GM19099 (cell line): ENCODE measurements around the gene TMEM187.
A peak's percentile ranks its signal among the peaks of the same experiment; 100 is the strongest.

Source experiments
- POLR2A ChIP-seq: IDR thresholded peaks from 3 replicates; pipeline ENCODE4 v1.6.1; 2011; ENCODE audit warnings: low read depth; ENCODE audit not compliant: insufficient read length; ENCODE audit errors: extremely low read depth

TMEM187 gene

DNA sequence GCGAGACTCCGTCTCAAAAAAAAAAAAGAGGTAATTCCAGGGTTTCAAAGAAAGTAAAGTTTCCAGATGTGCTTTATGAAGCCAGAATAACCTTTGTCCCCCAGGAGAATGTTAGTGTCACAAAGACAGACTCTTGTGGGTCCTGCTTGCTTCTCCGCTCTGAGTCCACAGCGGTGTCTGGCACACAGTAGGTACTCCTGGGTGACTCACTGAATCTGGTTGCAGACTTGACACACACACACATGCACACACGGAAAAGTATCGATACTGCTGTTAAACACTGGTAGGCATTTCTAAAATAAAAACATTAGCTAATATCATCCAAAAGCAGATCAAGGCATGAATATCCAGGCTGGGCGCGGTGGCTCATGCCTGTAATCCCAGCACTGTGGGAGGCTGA, 22.9 kb downstream of the TMEM187 start:
- no peak for TF ChIP-seq POLR2A

GRCh38 chrX:153999359-154000037, 26.9 kb downstream of the TMEM187 start:
- TF ChIP-seq POLR2A: no peak

DNA sequence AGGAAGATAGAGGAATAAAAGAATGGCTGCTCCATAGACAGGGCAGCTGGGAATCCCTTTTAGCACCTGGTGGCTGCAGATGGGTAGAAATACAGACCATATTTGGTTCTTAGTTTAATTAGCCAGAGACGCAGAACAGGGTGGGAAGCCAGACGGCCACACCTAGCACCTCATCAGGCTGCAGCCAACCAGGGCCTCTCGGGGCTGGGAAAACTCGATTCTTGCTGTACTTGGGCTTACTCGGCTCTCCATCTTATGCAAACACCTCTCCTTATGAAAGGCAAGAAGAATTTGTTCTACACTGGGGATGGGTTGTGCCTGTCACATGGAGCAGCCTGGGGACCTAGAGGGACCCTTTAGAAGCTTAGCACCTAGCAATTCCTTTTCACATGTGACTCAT, 27.5 kb downstream of the TMEM187 start:
- TF ChIP-seq POLR2A: no peak

GRCh38 chrX:154002215-154002719, 29.7 kb downstream of the TMEM187 start:
- TF ChIP-seq POLR2A: peak; percentile 60

- no peak for TF ChIP-seq POLR2A
Observed at GRCh38 chrX:154004315-154004714, 31.8 kb downstream of the TMEM187 start.

DNA sequence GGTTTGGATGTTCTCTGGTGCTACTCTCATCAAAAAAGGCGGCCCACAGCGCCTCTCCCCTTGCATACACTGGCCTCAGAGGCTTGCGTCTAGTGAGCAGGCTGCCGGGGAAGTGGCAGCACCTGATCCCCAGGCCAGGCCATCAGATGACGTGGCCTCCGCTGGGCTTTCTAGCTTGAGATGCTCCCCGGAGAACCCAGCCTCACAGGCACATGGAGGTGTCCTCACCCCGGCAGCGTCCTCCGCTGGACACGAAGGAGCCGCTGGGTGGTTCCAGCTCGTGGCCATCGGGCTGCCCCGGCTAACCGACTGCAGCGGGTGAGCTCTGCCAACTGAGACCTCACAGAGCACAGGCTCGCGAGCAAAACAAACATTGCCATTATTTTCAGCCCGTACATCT, 34.4 kb downstream of the TMEM187 start:
- TF ChIP-seq POLR2A: no peak

GRCh38 chrX:154008521-154008920, 36.0 kb downstream of the TMEM187 start:
- no peak for TF ChIP-seq POLR2A

GRCh38 chrX:154010330-154011087, 38.0 kb downstream of the TMEM187 start:
- no peak for TF ChIP-seq POLR2A

GRCh38 chrX:154011376-154012335, 39.1 kb downstream of the TMEM187 start:
- TF ChIP-seq POLR2A: no peak

GRCh38 chrX:154012336-154012991, 39.9 kb downstream of the TMEM187 start:
- TF ChIP-seq POLR2A: no peak

DNA sequence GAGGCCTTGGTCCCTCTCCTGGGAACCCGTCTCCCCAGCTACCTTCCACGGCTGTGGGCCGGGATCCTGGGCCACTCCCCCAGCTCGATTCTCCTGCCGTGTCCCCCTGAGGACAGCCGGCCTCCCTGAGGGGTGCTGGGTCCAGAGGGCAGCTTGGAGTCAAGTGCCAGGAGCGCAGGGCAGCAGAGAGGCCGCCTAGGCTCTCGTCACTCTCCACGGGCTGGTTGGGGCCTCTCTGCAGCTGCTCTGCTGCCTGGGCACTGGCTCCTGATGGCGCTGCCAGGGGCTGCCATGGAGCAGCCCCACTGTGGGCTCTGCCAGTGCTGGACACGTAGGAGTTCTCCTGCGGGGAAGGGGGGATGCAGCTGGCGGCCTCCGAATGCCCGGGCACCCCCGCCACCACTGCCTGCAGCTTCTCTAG, 40.5 kb downstream of the TMEM187 start:
- no peak for TF ChIP-seq POLR2A

- TF ChIP-seq POLR2A: no peak
Observed at GRCh38 chrX:154013614-154014360, 41.2 kb downstream of the TMEM187 start.

DNA sequence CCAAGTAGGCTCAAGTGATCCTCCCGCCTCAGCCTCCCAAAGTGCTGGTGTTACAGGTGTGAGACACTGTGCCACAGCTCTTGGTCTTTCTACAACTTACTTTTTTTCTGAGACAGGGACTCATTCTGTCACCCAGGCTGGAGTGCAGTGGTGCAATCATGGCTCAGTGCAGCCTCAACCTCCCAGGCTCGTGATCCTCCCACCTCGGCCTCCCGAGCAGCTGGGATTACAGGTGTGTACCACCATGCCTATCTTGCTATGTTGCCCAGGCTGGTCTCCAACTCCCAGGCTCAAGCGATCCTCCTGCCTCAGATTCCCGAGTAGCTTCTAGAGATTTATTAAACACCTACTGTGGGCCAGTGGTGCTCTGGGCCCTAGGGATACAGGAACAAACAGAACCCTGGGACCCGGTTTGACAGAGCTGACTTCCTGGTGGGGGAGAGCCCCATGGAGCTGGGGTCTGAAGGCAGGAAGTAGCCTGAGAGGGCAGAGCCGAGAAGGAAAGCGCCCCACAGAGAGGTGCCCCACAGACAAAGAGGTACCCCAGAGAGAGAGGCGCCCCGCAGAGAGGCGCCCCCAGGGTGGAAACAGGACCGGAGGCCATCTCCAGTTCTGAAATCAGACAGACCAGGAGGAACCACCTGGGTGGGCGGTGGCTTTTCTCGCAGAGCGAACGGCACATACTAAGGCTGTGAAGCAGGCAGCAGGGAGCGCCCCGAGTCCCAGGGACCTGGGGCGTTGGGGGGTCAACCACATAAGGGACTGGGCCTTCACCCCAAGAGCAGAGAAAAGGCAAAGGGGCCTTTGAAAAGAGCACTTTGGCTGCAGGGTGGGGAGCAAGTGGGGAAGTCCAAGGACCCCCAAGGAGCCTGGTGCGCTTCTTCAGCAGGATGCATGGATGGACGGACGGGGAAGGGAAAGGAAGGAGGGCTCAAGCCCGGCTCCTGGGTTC, 42.2 kb downstream of the TMEM187 start:
- no peak for TF ChIP-seq POLR2A
